Activated T-helper 17 cell treated with anti-CD3 and anti-CD28 coated beads, Interleukin-2, amount 50 U/mL, for 72 hours (primary cell): ENCODE data around the gene TLCD4. TPM values are rescaled to one million over a fixed set of nuclear protein-coding genes. Genes with fewer than 3 reads are reported as not detected.
"Not testable (repeated sequence)": the region's sequence is repeated elsewhere in the genome, so short reads cannot be mapped to it uniquely, and the experiment has no call there.

Experiments
- ATAC-seq: fragments of 150-1000 bp; cut with Tn5 transposase; replicated peaks from 2 replicates; pipeline ENCODE4 v1.10.0; 2021; ENCODE audit warnings: mild to moderate bottlenecking, moderate library complexity
- H3K27ac Mint-ChIP-seq: one replicate; pipeline ENCODE4 v1.8.0; 2022; ENCODE audit warnings: mixed read lengths
- H3K27me3 Mint-ChIP-seq: one replicate; pipeline ENCODE4 v1.8.0; 2022; ENCODE audit warnings: mixed read lengths
- H3K36me3 Mint-ChIP-seq: one replicate; pipeline ENCODE4 v1.8.0; 2022; ENCODE audit warnings: low read depth, mild to moderate bottlenecking, mixed read lengths
- H3K4me1 Mint-ChIP-seq: one replicate; pipeline ENCODE4 v1.8.0; 2022; ENCODE audit warnings: mixed read lengths
- H3K4me3 Mint-ChIP-seq: one replicate; pipeline ENCODE4 v1.8.0; 2022; ENCODE audit warnings: mild to moderate bottlenecking, mixed read lengths
- H3K9me3 Mint-ChIP-seq: one replicate; pipeline ENCODE4 v1.8.0; 2022; ENCODE audit warnings: mixed read lengths
- total RNA-seq, 2 donors: library from RNA; stranded (reverse); gene quantifications; one replicate each; pipeline ENCODE4 v1.2.3, GENCODE V29; 2022

The TLCD4 gene
- total RNA-seq, 2 donors from 2014 or later: 0.04 to 0.48 TPM

DNA sequence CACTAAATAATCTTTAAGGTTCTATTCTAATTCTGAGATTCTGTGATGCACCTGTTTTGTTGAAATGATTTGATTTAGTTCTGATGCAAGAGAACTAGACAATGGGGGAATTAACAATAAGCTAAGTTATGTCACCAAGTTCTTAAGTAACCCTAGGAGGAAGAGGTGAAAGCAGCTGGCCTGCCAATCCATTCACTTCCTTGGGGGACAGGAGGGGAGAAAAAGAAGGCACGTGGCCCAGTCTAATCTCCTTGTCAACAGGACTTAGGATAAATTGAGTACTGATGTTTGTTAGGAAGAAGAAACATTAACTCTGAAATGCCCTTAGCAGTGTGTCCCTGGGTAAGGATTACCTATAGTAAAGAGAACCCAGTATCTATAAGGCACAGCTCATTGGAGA, 36.9 kb downstream of the TLCD4 start:
- H3K27me3 Mint-ChIP-seq: no peaks in the 10 kb centered on the region
- no peaks in the 10 kb centered on the region for H3K9me3 Mint-ChIP-seq
- H3K27ac Mint-ChIP-seq: no peak overlapping the region
- no peaks in the 10 kb centered on the region for H3K4me1 Mint-ChIP-seq
- no peaks in the 10 kb centered on the region for H3K36me3 Mint-ChIP-seq
- H3K4me3 Mint-ChIP-seq: no peak overlapping the region
- ATAC-seq: no peak

DNA sequence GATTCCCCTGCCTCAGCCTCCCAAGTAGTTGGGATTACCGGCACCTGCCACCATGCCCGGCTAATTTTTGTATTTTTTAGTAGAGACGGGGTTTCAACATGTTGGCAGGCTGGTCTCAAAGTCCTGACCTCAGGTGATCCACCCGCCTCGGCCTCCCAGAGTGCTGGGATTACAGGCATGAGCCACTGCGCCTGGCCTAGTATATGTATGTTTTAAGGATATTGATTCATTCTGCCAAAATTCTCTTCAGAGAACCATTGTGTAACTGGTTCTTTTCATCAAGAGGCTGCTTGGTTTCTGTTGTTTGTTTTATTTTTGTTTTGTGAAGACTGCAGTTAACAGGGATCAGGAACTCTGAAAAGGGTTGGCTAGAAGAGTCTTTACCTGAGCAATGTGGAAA, 48.4 kb downstream of the TLCD4 start:
- not testable (repeated sequence) for H3K36me3 Mint-ChIP-seq, H3K4me1 Mint-ChIP-seq, ATAC-seq, H3K27me3 Mint-ChIP-seq, H3K4me3 Mint-ChIP-seq, H3K27ac Mint-ChIP-seq
- peaks cover 10% of the 10 kb centered on the region for H3K9me3 Mint-ChIP-seq

Other genes with a start within 250 kb of the TLCD4 start
- gene CNN3, start 190.2 kb upstream of the TLCD4 start, total RNA-seq: under 1 TPM; 0.24 to 0.93 TPM
- 1 to 10 TPM; 6.2 to 7.8 TPM for gene ALG14, start 44.4 kb upstream of the TLCD4 start, total RNA-seq
- gene RWDD3, start 116.9 kb downstream of the TLCD4 start, total RNA-seq: 10 to 100 TPM; 10.0 to 12.7 TPM